Measurements from ENCODE around the gene EPHA4. TPM values are rescaled to one million over a fixed set of nuclear protein-coding genes. Genes with fewer than 3 reads are reported as not detected.

Gene EPHA4
- total and polyA plus RNA-seq, 2 of the 4 experiments (the other 2 are of a cell fraction): 36.9 to 132 TPM

DNA sequence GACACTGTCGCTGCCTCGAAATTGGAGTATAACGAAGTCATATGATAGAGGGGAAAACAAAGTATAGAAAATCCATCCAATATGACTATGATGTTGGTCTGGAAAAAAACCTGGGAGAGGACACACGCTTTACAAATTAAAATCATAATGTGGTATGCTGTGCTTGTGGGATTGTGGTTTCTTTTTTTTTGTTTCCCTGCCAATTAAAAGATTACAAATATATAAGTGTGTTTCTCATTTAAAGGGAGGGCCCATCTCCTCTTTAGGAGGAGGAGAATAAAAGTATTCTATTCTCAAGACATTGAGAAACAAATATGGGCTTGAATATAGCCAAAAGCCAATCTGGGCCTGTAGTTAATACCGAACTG, 86.6 kb downstream of the EPHA4 start:
- TF ChIP-seq RFX5 (IDR thresholded peaks at IDR 0.05; ENCODE audit: low read depth, low read length) (no peak), MXI1 (IDR thresholded peaks at IDR 0.05; ENCODE audit: borderline replicate concordance, low read depth, low read length) (no peak), MAZ (IDR thresholded peaks at IDR 0.05; ENCODE audit: borderline replicate concordance, low read depth, low read length) (no peak), RAD21 (IDR thresholded peaks at IDR 0.05; ENCODE audit: low read length) (no peak), BHLHE40 (IDR thresholded peaks at IDR 0.05; ENCODE audit: low read depth, low read length) (no peak)
- H4K20me1 ChIP-seq (ENCODE audit: insufficient read depth, low read length): no peaks in the 10 kb centered on the region
- dilution Hi-C loops (cut with HindIII; ENCODE audit: low sequenced_read_pairs, unreplicated experiment): no loop called here
- no peaks in the 10 kb centered on the region for H3K9me1 ChIP-seq (ENCODE audit: insufficient read depth, low read length)
- peaks cover 0 to 5% of the 10 kb centered on the region in 2 experiments; a peak in 1 of 4 replicates for H3K79me1 ChIP-seq (ENCODE audit: low read depth in 1 of 2, low read length in 2 of 2)
- no peak overlapping the region for H4K5ac ChIP-seq (ENCODE audit: low read depth, low read length)
- ChIA-PET POLR2A (ENCODE audit: unreplicated experiment) (no interaction called here), CTCF (no interaction called here)
- H3K18ac ChIP-seq (ENCODE audit: low read depth, low read length): no peak overlapping the region
- no peak overlapping the region for H2BK120ac ChIP-seq (ENCODE audit: low read depth, low read length)
- H3K9me3 ChIP-seq (ENCODE audit: control insufficient read depth, insufficient read depth, low read length): no peaks in the 10 kb centered on the region
- intact Hi-C loops (cut with micrococcal nuclease): no loop called here
- H4K91ac ChIP-seq (ENCODE audit: insufficient read depth, low read depth, low read length): no peak overlapping the region
- no peaks in the 10 kb centered on the region for H3K27me3 ChIP-seq (ENCODE audit: control insufficient read depth, insufficient read depth, low read length)
- no peak overlapping the region for H2BK20ac ChIP-seq (ENCODE audit: low read depth, low read length)
- H2BK15ac ChIP-seq (ENCODE audit: low read depth, low read length): no peak overlapping the region
- no peak overlapping the region for H3K14ac ChIP-seq (replicated peaks; ENCODE audit: low read depth, low read length)
- H2AFZ ChIP-seq (replicated peaks; ENCODE audit: low read length, poor library complexity): no peak overlapping the region
- peaks cover 9% of the 10 kb centered on the region for H3K4me1 ChIP-seq (ENCODE audit: control insufficient read depth, insufficient read depth, low read length)
- H2AK5ac ChIP-seq (ENCODE audit: low read depth, low read length): no peak overlapping the region
- no TSS peak for BruUV-seq (replicated peaks)
- no peak overlapping the region for H3K27ac ChIP-seq (ENCODE audit: insufficient read depth, low read length)
- H3K4me2 ChIP-seq (ENCODE audit: low read depth, low read length): no peak overlapping the region
- H2BK5ac ChIP-seq (ENCODE audit: low read depth, low read length, poor library complexity, severe bottlenecking): no peak overlapping the region
- no peak overlapping the region for H3K23ac ChIP-seq (ENCODE audit: low read depth, low read length)
- no peak overlapping the region for H3K4ac ChIP-seq (ENCODE audit: low read depth, low read length)
- no CpG with 5 or more reads among the region's 5 CpGs for WGBS, 2 experiments (ENCODE audit: extremely low coverage in 2 of 2, insufficient read length in 1 of 2)
- H2AK9ac ChIP-seq (replicated peaks; ENCODE audit: low read depth, low read length, poor library complexity): no peak overlapping the region
- no peak overlapping the region for H3K4me3 ChIP-seq (ENCODE audit: insufficient read depth, low read depth, low read length)
- ATAC-seq (ENCODE audit: low read depth): no peak
- H3K9ac ChIP-seq (ENCODE audit: low read depth, low read length): no peak overlapping the region
- H4K8ac ChIP-seq (ENCODE audit: low read depth in 2 of 2, low read length in 2 of 2): no peak overlapping the region
- no peak for DNase-seq
- in situ Hi-C loops (cut with MboI; ENCODE audit: low sequenced_read_pairs): no loop called here
- H3K36me3 ChIP-seq (ENCODE audit: control insufficient read depth, insufficient read depth, low read length): peaks cover 8% of the 10 kb centered on the region
- no peak overlapping the region for H3K56ac ChIP-seq (ENCODE audit: extremely low read depth, insufficient read depth, low read length)
